NB4 (cell line): ENCODE results near the gene GALNT18.

Experiments used
- MYC ChIP-seq: IDR thresholded peaks from 2 replicates; pipeline ENCODE4 v1.6.1; 2011; ENCODE audit warnings: low read depth, low read length
- POLR2A ChIP-seq: IDR thresholded peaks from 2 replicates; pipeline ENCODE4 v1.6.1; 2011; ENCODE audit warnings: mild to moderate bottlenecking; ENCODE audit not compliant: insufficient read length; ENCODE audit errors: extremely low read depth
- TF ChIP-seq, protein P1 (sequence below): IDR thresholded peaks from one replicate; pipeline ENCODE4 v1.5.1; 2012; ENCODE audit warnings: low read depth, low read length
- TF ChIP-seq, protein P2 (sequence below): IDR thresholded peaks from 2 replicates; pipeline ENCODE4 v1.6.1; 2011; ENCODE audit warnings: low read depth, low read length

- TF ChIP-seq, protein P1, sequence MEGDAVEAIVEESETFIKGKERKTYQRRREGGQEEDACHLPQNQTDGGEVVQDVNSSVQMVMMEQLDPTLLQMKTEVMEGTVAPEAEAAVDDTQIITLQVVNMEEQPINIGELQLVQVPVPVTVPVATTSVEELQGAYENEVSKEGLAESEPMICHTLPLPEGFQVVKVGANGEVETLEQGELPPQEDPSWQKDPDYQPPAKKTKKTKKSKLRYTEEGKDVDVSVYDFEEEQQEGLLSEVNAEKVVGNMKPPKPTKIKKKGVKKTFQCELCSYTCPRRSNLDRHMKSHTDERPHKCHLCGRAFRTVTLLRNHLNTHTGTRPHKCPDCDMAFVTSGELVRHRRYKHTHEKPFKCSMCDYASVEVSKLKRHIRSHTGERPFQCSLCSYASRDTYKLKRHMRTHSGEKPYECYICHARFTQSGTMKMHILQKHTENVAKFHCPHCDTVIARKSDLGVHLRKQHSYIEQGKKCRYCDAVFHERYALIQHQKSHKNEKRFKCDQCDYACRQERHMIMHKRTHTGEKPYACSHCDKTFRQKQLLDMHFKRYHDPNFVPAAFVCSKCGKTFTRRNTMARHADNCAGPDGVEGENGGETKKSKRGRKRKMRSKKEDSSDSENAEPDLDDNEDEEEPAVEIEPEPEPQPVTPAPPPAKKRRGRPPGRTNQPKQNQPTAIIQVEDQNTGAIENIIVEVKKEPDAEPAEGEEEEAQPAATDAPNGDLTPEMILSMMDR = no peak
- TF ChIP-seq POLR2A (no peak), MYC (no peak)
- TF ChIP-seq, protein P2, sequence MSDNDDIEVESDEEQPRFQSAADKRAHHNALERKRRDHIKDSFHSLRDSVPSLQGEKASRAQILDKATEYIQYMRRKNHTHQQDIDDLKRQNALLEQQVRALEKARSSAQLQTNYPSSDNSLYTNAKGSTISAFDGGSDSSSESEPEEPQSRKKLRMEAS = no peak
These were observed 327.8 kb downstream of the GALNT18 start for GRCh38 chr11:11293798-11294550.
